BLaER1 treated with 17β-estradiol and CSF1 and Interleukin-3, amounts not matched to agents 10 nM and 100 nM (cell line): ENCODE measurements around the gene CYP51A1.

Source experiments
- H3K27ac ChIP-seq, 11 experiments: shearing (Covaris generic); formaldehyde crosslinking; 2 replicates each; pipeline ENCODE4 v1.8.1; 2022
- H3K27me3 ChIP-seq, 11 experiments: shearing (Covaris generic); formaldehyde crosslinking; 2 replicates each; pipeline ENCODE4 v1.8.1; 2022
- H3K36me3 ChIP-seq, 11 experiments: shearing (Covaris generic); formaldehyde crosslinking; 2 replicates each; pipeline ENCODE4 v1.8.1; 2022
- H3K4me1 ChIP-seq, 10 experiments: shearing (Covaris generic); formaldehyde crosslinking; 2 replicates each; pipeline ENCODE4 v1.8.1; 2022
- H3K4me2 ChIP-seq, 11 experiments: shearing (Covaris generic); formaldehyde crosslinking; 2 replicates each; pipeline ENCODE4 v1.8.1; 2022
- H3K4me3 ChIP-seq, 10 experiments: shearing (Covaris generic); formaldehyde crosslinking; 2 replicates each; pipeline ENCODE4 v1.8.1; 2022
- H3K9ac ChIP-seq, 11 experiments: shearing (Covaris generic); formaldehyde crosslinking; 2 replicates each; pipeline ENCODE4 v1.8.1; 2022
- H3K9me3 ChIP-seq, 11 experiments: shearing (Covaris generic); formaldehyde crosslinking; replicated peaks in 1 of 11; 2 replicates each; pipeline ENCODE4 v1.8.1; 2022
- H4K20me1 ChIP-seq, 11 experiments: shearing (Covaris generic); formaldehyde crosslinking; 2 replicates each; pipeline ENCODE4 v1.8.1; 2022
- Cebpa-rat ChIP-seq, 11 experiments: shearing (Covaris generic); IDR thresholded peaks; 2 replicates each; pipeline ENCODE4 v1.8.1; 2022

CYP51A1 gene

GRCh38 chr7:92075455-92076158 lies 58.7 kb downstream of the CYP51A1 start:
- H3K9me3 ChIP-seq: no peaks in the 10 kb centered on the region
- no peaks in the 10 kb centered on the region for H4K20me1 ChIP-seq
- no peaks in the 10 kb centered on the region for H3K27me3 ChIP-seq
- H3K4me3 ChIP-seq: no peak overlapping the region
- peaks cover 49 to 99% (median 89%) of the 10 kb centered on the region in 11 experiments for H3K36me3 ChIP-seq
- H3K27ac ChIP-seq: no peak overlapping the region
- no peak for TF ChIP-seq Cebpa-rat (IDR thresholded peaks at IDR 0.05)
- no peak overlapping the region for H3K9ac ChIP-seq
- no peak overlapping the region for H3K4me2 ChIP-seq
- no peaks in the 10 kb centered on the region for H3K4me1 ChIP-seq

GRCh38 chr7:92072708-92073107 lies 61.6 kb downstream of the CYP51A1 start:
- no peaks in the 10 kb centered on the region for H3K27me3 ChIP-seq
- H3K4me3 ChIP-seq: no peak overlapping the region
- no peak for TF ChIP-seq Cebpa-rat (IDR thresholded peaks at IDR 0.05)
- H3K9me3 ChIP-seq: no peaks in the 10 kb centered on the region
- H3K9ac ChIP-seq: no peak overlapping the region
- no peaks in the 10 kb centered on the region for H3K4me1 ChIP-seq
- H4K20me1 ChIP-seq: no peaks in the 10 kb centered on the region
- no peak overlapping the region for H3K4me2 ChIP-seq
- peaks cover 50 to 99% (median 87%) of the 10 kb centered on the region in 11 experiments for H3K36me3 ChIP-seq
- H3K27ac ChIP-seq: no peak overlapping the region

GRCh38 chr7:92072121-92072520 lies 62.2 kb downstream of the CYP51A1 start:
- TF ChIP-seq Cebpa-rat (IDR thresholded peaks at IDR 0.05): no peak
- no peak overlapping the region for H3K4me3 ChIP-seq
- H3K27me3 ChIP-seq: no peaks in the 10 kb centered on the region
- no peaks in the 10 kb centered on the region for H4K20me1 ChIP-seq
- H3K27ac ChIP-seq: no peak overlapping the region
- no peaks in the 10 kb centered on the region for H3K9me3 ChIP-seq
- no peaks in the 10 kb centered on the region for H3K4me1 ChIP-seq
- no peak overlapping the region for H3K9ac ChIP-seq
- peaks cover 53 to 99% (median 87%) of the 10 kb centered on the region in 11 experiments for H3K36me3 ChIP-seq
- no peak overlapping the region for H3K4me2 ChIP-seq

GRCh38 chr7:92071032-92071431 lies 63.2 kb downstream of the CYP51A1 start:
- H3K4me2 ChIP-seq: no peak overlapping the region
- no peaks in the 10 kb centered on the region for H4K20me1 ChIP-seq
- no peak overlapping the region for H3K27ac ChIP-seq
- no peak for TF ChIP-seq Cebpa-rat (IDR thresholded peaks at IDR 0.05)
- no peaks in the 10 kb centered on the region for H3K9me3 ChIP-seq
- no peaks in the 10 kb centered on the region for H3K27me3 ChIP-seq
- H3K36me3 ChIP-seq: peaks cover 54 to 99% (median 88%) of the 10 kb centered on the region in 11 experiments
- H3K4me1 ChIP-seq: no peaks in the 10 kb centered on the region
- H3K9ac ChIP-seq: no peak overlapping the region
- no peak overlapping the region for H3K4me3 ChIP-seq

- H4K20me1 ChIP-seq: no peaks in the 10 kb centered on the region
- peaks cover 38 to 79% (median 70%) of the 10 kb centered on the region in 11 experiments for H3K36me3 ChIP-seq
- H3K27me3 ChIP-seq: no peaks in the 10 kb centered on the region
- H3K27ac ChIP-seq: no peak overlapping the region
- H3K4me2 ChIP-seq: no peak overlapping the region
- H3K9me3 ChIP-seq: no peaks in the 10 kb centered on the region
- no peak overlapping the region for H3K9ac ChIP-seq
- H3K4me3 ChIP-seq: no peak overlapping the region
- no peak for TF ChIP-seq Cebpa-rat (IDR thresholded peaks at IDR 0.05)
- H3K4me1 ChIP-seq: peaks cover 4 to 23% (median 15%) of the 10 kb centered on the region in 10 experiments
Observed at GRCh38 chr7:92064438-92065029, 69.7 kb downstream of the CYP51A1 start.
